Type B pancreatic cell (in vitro differentiated cells): ENCODE results near the gene OXCT2. TPM values are rescaled to one million over a fixed set of nuclear protein-coding genes. Genes with fewer than 3 reads are reported as not detected.
"Not testable (repeated sequence)": the region's sequence is repeated elsewhere in the genome, so short reads cannot be mapped to it uniquely, and the experiment has no call there.

Experiments used
- DNase-seq: peaks from one replicate; pipeline ENCODE4 v3.0.0; 2021; ENCODE audit warnings: mixed read lengths; ENCODE audit not compliant: unreplicated experiment; ENCODE audit errors: extremely low spot score
- H3K27ac Mint-ChIP-seq: 2 replicates; pipeline ENCODE4 v1.8.0; 2021; ENCODE audit warnings: mild to moderate bottlenecking, mixed read lengths
- H3K27me3 Mint-ChIP-seq: 2 replicates; pipeline ENCODE4 v1.8.0; 2021; ENCODE audit warnings: mixed read lengths
- H3K36me3 Mint-ChIP-seq: 2 replicates; pipeline ENCODE4 v1.8.0; 2021; ENCODE audit warnings: mixed read lengths
- H3K4me1 Mint-ChIP-seq: one replicate; pipeline ENCODE4 v1.8.0; 2021; ENCODE audit warnings: mixed read lengths; ENCODE audit not compliant: unreplicated experiment
- H3K4me3 Mint-ChIP-seq: 2 replicates; pipeline ENCODE4 v1.8.0; 2021; ENCODE audit warnings: mild to moderate bottlenecking, mixed read lengths
- H3K9me3 Mint-ChIP-seq: 2 replicates; pipeline ENCODE4 v1.8.0; 2021; ENCODE audit warnings: mixed read lengths
- CTCF ChIP-seq: fragments of 200-600 bp; sonication (generic); conservative IDR thresholded peaks from 2 replicates; pipeline ENCODE4 v1.5.0; 2021; ENCODE audit warnings: antibody characterized with exemption, mild to moderate bottlenecking
- total RNA-seq: library from RNA; stranded (reverse); gene quantifications from 2 replicates; pipeline ENCODE4 v1.2.1, GENCODE V29; 2021; ENCODE audit warnings: low replicate concordance

OXCT2 gene
- total RNA-seq, 1 donor from 2014 or later, result 0.65 TPM

DNA sequence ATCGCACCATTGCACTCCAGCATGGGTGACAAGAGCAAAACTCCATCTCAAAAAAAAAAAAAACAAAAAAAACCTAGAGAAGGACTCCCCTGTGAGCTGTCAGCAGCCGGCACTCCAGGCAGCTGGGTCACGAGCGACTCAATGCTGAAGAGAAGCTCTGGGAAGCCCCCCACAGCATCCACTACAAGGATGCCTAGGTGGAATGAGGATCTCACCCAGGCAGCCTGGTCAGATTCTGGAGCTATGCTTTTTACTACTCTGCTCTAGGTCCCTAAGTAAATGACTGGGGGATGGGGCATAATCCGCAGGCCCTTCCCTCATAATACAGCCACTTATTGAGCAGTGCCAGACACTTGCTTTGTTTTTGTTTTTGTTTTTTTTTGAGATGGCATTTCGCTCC is 11.0 kb upstream of the OXCT2 start:
- Mint-ChIP-seq H3K36me3 (no peaks in the 10 kb centered on the region), H3K27me3 (peaks cover 53% of the 10 kb centered on the region), H3K9me3 (no peaks in the 10 kb centered on the region)

DNA sequence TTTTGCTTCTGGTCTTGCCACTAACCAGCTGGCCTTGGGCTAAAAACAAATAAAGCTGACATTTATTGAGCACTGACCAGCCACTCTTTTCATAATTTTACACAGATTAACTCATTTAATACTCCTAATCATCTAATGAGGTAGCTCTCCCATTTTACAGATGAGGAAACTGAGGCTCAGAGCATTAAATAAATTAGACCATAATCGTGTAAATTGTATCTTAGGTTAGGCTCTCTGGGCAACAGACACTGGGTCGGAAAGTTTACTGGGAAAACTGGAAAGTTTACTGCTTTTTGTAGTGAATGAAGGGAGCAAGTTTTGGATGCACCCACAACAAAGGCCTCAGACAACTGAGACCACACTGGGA is 10.2 kb upstream of the OXCT2 start:
- H3K36me3 Mint-ChIP-seq, result no peaks in the 10 kb centered on the region
- H3K4me1 Mint-ChIP-seq, result no peaks in the 10 kb centered on the region
- no peak for TF ChIP-seq CTCF
- no peaks in the 10 kb centered on the region for H3K9me3 Mint-ChIP-seq
- H3K4me3 Mint-ChIP-seq, result no peak overlapping the region
- no peak overlapping the region for H3K27ac Mint-ChIP-seq
- no peak for DNase-seq
- peaks cover 52% of the 10 kb centered on the region for H3K27me3 Mint-ChIP-seq

More for the DNA sequence above, 11.0 kb upstream of the OXCT2 start:
- Mint-ChIP-seq H3K27ac (no peak overlapping the region), H3K4me1 (no peaks in the 10 kb centered on the region), H3K4me3 (no peak overlapping the region)
- TF ChIP-seq CTCF, result no peak
- DNase-seq, result no peak

DNA sequence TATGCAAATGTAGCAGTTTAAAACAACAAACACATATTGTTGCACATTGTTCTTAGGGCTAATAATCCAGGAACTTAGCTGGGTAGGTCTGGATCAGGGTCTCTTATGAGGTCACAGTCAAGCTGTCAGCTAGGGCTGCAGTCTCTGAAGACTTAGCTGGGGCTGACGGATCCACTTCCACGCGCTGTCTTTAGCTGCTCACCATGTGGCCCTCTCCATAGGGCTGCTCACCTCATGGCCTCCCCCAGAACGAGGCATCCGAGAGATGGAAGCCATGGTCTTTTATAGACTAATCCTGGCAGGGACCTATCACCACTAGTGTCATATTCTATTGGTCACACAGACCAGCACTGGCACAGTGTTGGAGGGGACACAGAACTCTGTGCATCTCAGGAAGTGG is 8.7 kb upstream of the OXCT2 start:
- H3K9me3 Mint-ChIP-seq, result no peaks in the 10 kb centered on the region
- no peak overlapping the region for H3K4me3 Mint-ChIP-seq
- no peak overlapping the region for H3K27ac Mint-ChIP-seq
- H3K36me3 Mint-ChIP-seq, result no peaks in the 10 kb centered on the region
- no peaks in the 10 kb centered on the region for H3K4me1 Mint-ChIP-seq
- no peak for TF ChIP-seq CTCF
- no peak for DNase-seq
- peaks cover 47% of the 10 kb centered on the region for H3K27me3 Mint-ChIP-seq

GRCh38 chr1:39779137-39779536 is 8.0 kb upstream of the OXCT2 start:
- Mint-ChIP-seq H3K4me3 (no peak overlapping the region), H3K36me3 (no peaks in the 10 kb centered on the region), H3K27me3 (peaks cover 47% of the 10 kb centered on the region), H3K27ac (no peak overlapping the region), H3K4me1 (no peaks in the 10 kb centered on the region), H3K9me3 (no peaks in the 10 kb centered on the region)
- no peak for DNase-seq
- no peak for TF ChIP-seq CTCF

DNA sequence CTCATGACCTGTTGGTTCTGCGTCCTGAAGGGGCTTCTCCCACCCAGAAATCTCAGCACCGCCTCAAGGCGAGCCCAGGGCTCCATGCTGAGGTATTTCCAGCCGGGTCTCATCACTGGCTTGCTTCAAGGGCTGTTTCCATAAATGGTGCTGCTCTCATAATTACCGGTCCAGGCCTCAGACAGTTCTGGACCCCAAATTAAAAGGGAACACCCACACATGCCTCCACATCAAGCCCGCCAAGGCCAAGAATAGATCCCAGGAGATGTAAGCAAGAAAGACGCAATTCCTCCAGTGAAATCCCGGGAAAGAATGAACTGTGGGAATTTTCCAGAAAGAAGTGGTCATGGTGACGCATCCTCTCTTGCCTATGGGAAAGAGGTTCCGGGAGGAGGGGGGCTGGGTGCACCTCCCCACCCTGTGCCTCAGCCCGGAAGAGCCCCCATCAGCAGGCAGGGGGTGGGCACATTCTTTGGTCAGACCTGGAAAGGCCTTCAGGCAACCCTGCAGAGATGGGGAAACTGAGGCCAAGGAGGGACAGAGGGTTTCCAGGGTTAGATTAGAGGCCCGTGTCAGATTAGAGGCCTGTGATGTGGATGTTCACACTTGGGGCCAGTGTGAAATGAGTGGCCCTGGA is 7.4 kb upstream of the OXCT2 start:
- not testable (repeated sequence) for H3K4me1 Mint-ChIP-seq, H3K4me3 Mint-ChIP-seq, H3K9me3 Mint-ChIP-seq, H3K36me3 Mint-ChIP-seq, DNase-seq, H3K27ac Mint-ChIP-seq
- peaks cover 41% of the 10 kb centered on the region for H3K27me3 Mint-ChIP-seq

- DNase-seq, H3K4me3 Mint-ChIP-seq, H3K36me3 Mint-ChIP-seq, H3K9me3 Mint-ChIP-seq, H3K27ac Mint-ChIP-seq, H3K4me1 Mint-ChIP-seq: not testable (repeated sequence)
- H3K27me3 Mint-ChIP-seq, result peaks cover 35% of the 10 kb centered on the region
These were observed 6.7 kb upstream of the OXCT2 start for GRCh38 chr1:39777896-39778295.

DNA sequence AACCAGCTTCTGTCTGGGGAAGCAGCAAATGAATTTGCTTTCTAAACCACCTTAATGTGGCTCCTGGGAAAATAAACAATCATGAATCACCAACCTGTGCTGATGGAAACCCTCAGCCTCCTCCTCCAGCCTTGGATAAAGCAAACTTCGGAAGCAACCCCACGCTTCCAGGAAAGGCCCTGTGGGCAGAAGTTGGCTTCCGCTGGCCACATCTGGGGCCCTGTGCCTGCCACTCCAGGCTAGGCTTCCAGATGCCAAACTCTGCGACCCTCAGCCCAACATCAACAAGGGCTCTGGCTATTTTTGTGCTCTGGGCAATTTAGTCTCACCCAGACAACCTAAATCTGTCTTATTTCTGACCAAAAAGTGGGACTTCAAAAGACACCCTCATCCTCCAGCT is 6.2 kb upstream of the OXCT2 start:
- Mint-ChIP-seq H3K4me3 (no peak overlapping the region), H3K36me3 (no peaks in the 10 kb centered on the region), H3K4me1 (no peaks in the 10 kb centered on the region), H3K9me3 (no peaks in the 10 kb centered on the region), H3K27me3 (peaks cover 32% of the 10 kb centered on the region), H3K27ac (no peak overlapping the region)
- DNase-seq, result no peak
- TF ChIP-seq CTCF, result no peak
